Measurements from ENCODE around the gene GRIN2A. TPM values are rescaled to one million over a fixed set of nuclear protein-coding genes. Genes with fewer than 3 reads are reported as not detected.

Gene GRIN2A
- total and polyA plus RNA-seq, 2 donors (not counting 3 experiments of a cell fraction or from before 2014, with no cell fraction given) = not detected

- H3K79me2 ChIP-seq (ENCODE audit: control insufficient read depth, insufficient read depth, low read length) = no peaks in the 10 kb centered on the region
- H3K4me3 ChIP-seq (replicated peaks in 1 of 3; ENCODE audit: insufficient read depth in 1 of 3, low read depth in 1 of 3, low read length in 3 of 3) = no peak overlapping the region
- no peak overlapping the region for H3K27ac ChIP-seq (ENCODE audit: insufficient read depth, low read depth, low read length)
- no peaks in the 10 kb centered on the region for H4K20me1 ChIP-seq (replicated peaks; ENCODE audit: control insufficient read depth, extremely low read depth, insufficient read depth, low read length)
- intact Hi-C loops (cut with micrococcal nuclease) (no loop called here), dilution Hi-C loops (cut with MboI; ENCODE audit: extremely low pct_ligation_motif_present, low sequenced_read_pairs) (no loop called here)
- TF ChIP-seq POLR2A (IDR thresholded peaks at IDR 0.05; ENCODE audit: low read depth, low read length) (no peak), POLR2AphosphoS5 (IDR thresholded peaks at IDR 0.05; ENCODE audit: insufficient read depth, low read depth, low read length) (no peak)
- TF ChIP-seq, protein P1, sequence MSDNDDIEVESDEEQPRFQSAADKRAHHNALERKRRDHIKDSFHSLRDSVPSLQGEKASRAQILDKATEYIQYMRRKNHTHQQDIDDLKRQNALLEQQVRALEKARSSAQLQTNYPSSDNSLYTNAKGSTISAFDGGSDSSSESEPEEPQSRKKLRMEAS (IDR thresholded peaks at IDR 0.05; ENCODE audit: insufficient read depth, insufficient read length) = no peak
- H2AFZ ChIP-seq (ENCODE audit: low read depth, low read length) = no peak overlapping the region
- peaks cover 4% of the 10 kb centered on the region for H3K9me3 ChIP-seq (replicated peaks; ENCODE audit: control insufficient read depth, insufficient read depth, low read length)
- no peak for FAIRE-seq
- no peaks in the 10 kb centered on the region for H3K4me1 ChIP-seq (ENCODE audit: control insufficient read depth, extremely low read depth, insufficient read depth, low read length)
- ChIA-PET CTCF (no interaction called here), POLR2A (no interaction called here)
- H3K9me1 ChIP-seq (replicated peaks; ENCODE audit: control insufficient read depth, extremely low read depth, insufficient read depth, low read length) = no peaks in the 10 kb centered on the region
- BruUV-seq (replicated peaks) = no TSS peak
- no peak for DNase-seq (ENCODE audit: low read depth, low spot score)
- no peak overlapping the region for H3K9ac ChIP-seq (replicated peaks; ENCODE audit: extremely low read depth, insufficient read depth, low read length)
- H3K27me3 ChIP-seq (ENCODE audit: control insufficient read depth in 2 of 2, insufficient read depth in 2 of 2, low read length in 2 of 2) = no peaks in the 10 kb centered on the region
- H3K4me2 ChIP-seq (ENCODE audit: insufficient read depth, low read length) = no peak overlapping the region
- no peaks in the 10 kb centered on the region for H3K36me3 ChIP-seq (ENCODE audit: control insufficient read depth in 2 of 2, extremely low read depth in 1 of 2, insufficient read depth in 2 of 2, low read length in 2 of 2)
Observed at GRCh38 chr16:10020866-10021265, 161.4 kb downstream of the GRIN2A start.

GRCh38 chr16:10016752-10017151 is 165.5 kb downstream of the GRIN2A start:
- Histone ChIP-seq H2AFZ (ENCODE audit: low read depth, low read length) (no peak overlapping the region), H3K9ac (replicated peaks; ENCODE audit: extremely low read depth, insufficient read depth, low read length) (no peak overlapping the region), H3K79me2 (ENCODE audit: control insufficient read depth, insufficient read depth, low read length) (no peaks in the 10 kb centered on the region), H3K9me1 (replicated peaks; ENCODE audit: control insufficient read depth, extremely low read depth, insufficient read depth, low read length) (no peaks in the 10 kb centered on the region), H3K36me3 (ENCODE audit: control insufficient read depth in 2 of 2, extremely low read depth in 1 of 2, insufficient read depth in 2 of 2, low read length in 2 of 2) (no peaks in the 10 kb centered on the region), H3K27me3 (ENCODE audit: control insufficient read depth in 2 of 2, insufficient read depth in 2 of 2, low read length in 2 of 2) (no peaks in the 10 kb centered on the region), H3K4me1 (ENCODE audit: control insufficient read depth, extremely low read depth, insufficient read depth, low read length) (no peaks in the 10 kb centered on the region), H3K27ac (ENCODE audit: insufficient read depth, low read depth, low read length) (no peak overlapping the region), H4K20me1 (replicated peaks; ENCODE audit: control insufficient read depth, extremely low read depth, insufficient read depth, low read length) (no peaks in the 10 kb centered on the region), H3K9me3 (replicated peaks; ENCODE audit: control insufficient read depth, insufficient read depth, low read length) (peaks cover 4% of the 10 kb centered on the region), H3K4me3 (replicated peaks in 1 of 3; ENCODE audit: insufficient read depth in 1 of 3, low read depth in 1 of 3, low read length in 3 of 3) (no peak overlapping the region), H3K4me2 (ENCODE audit: insufficient read depth, low read length) (no peak overlapping the region)
- no TSS peak for BruUV-seq (replicated peaks)
- DNase-seq (ENCODE audit: low read depth, low spot score) (no peak), FAIRE-seq (no peak)
- intact Hi-C loops (cut with micrococcal nuclease) = no loop called here
- dilution Hi-C loops (cut with MboI; ENCODE audit: extremely low pct_ligation_motif_present, low sequenced_read_pairs) = no loop called here
- ChIA-PET POLR2A (no interaction called here), CTCF (no interaction called here)
- TF ChIP-seq FOS (IDR thresholded peaks at IDR 0.05; ENCODE audit: borderline replicate concordance, insufficient read depth, low read length) (no peak), GATA2 (IDR thresholded peaks at IDR 0.05; ENCODE audit: insufficient read depth, insufficient read length, low read depth, low read length) (no peak), POLR2A (IDR thresholded peaks at IDR 0.05; ENCODE audit: low read depth, low read length) (no peak), JUN (IDR thresholded peaks at IDR 0.05; ENCODE audit: borderline replicate concordance, insufficient read depth, insufficient read length, low read depth) (no peak), MYC (IDR thresholded peaks at IDR 0.05; ENCODE audit: low read depth, low read length) (no peak), CTCF (IDR thresholded peaks at IDR 0.05; ENCODE audit: extremely low read depth in 1 of 2, insufficient read depth in 1 of 2, low read depth in 1 of 2, low read length in 2 of 2) (no peak), POLR2AphosphoS5 (IDR thresholded peaks at IDR 0.05; ENCODE audit: insufficient read depth, low read depth, low read length) (no peak), EZH2 (IDR thresholded peaks at IDR 0.05; ENCODE audit: borderline replicate concordance, low read depth, low read length, severe bottlenecking) (no peak)
- TF ChIP-seq, protein P1 (IDR thresholded peaks at IDR 0.05; ENCODE audit: insufficient read depth, insufficient read length) = no peak
